ENCODE measurements around the gene SLC25A26. TPM values are rescaled to one million over a fixed set of nuclear protein-coding genes. Genes with fewer than 3 reads are reported as not detected.
A peak's percentile ranks its signal among the peaks of the same experiment; 100 is the strongest.

SLC25A26 gene
- total and polyA plus RNA-seq, 3 experiments from 2014 or later = 18.9 to 38.4 (median 22.5) TPM

GRCh38 chr3:66362541-66362941 lies 141.7 kb downstream of the SLC25A26 start:
- H3K4me1 Mint-ChIP-seq = peaks cover 3 to 8% (median 4%) of the 10 kb centered on the region in 3 donors
- Histone ChIP-seq H3K4me1 (ENCODE audit: insufficient read depth, low read length) (no peaks in the 10 kb centered on the region), H3K4me3 (ENCODE audit: low read length) (no peak overlapping the region), H3K9me3 (ENCODE audit: low read length) (no peaks in the 10 kb centered on the region), H3K27ac (ENCODE audit: low read depth, low read length) (no peak overlapping the region), H3K36me3 (ENCODE audit: insufficient read depth, low read length) (no peaks in the 10 kb centered on the region), H3K27me3 (ENCODE audit: insufficient read depth, low read length, poor library complexity, severe bottlenecking) (no peaks in the 10 kb centered on the region)
- CTCF ChIA-PET = interaction anchor here (1.1 to 1.3 kb wide), 2 partner anchors 10 to 16 kb away, joined by 3 read pairs; no protein-coding TSS in a partner anchor
- H3K27me3 Mint-ChIP-seq = no peaks in the 10 kb centered on the region
- DNase-seq = no peak
- peak overlapping the region in 2 of 8 donors; percentile 24 to 27 for H3K27ac Mint-ChIP-seq
- H3K9me3 Mint-ChIP-seq = no peaks in the 10 kb centered on the region
- POLR2A ChIA-PET = no interaction called here
- H3K36me3 Mint-ChIP-seq = peaks cover 9 to 17% (median 16%) of the 10 kb centered on the region in 3 donors
- H3K4me3 Mint-ChIP-seq = no peak overlapping the region

- H3K27me3 Mint-ChIP-seq = no peaks in the 10 kb centered on the region
- H3K4me1 Mint-ChIP-seq = peaks cover 2 to 13% (median 3%) of the 10 kb centered on the region in 3 donors
- Histone ChIP-seq H3K4me1 (ENCODE audit: insufficient read depth, low read length) (no peaks in the 10 kb centered on the region), H3K27me3 (ENCODE audit: insufficient read depth, low read length, poor library complexity, severe bottlenecking) (no peaks in the 10 kb centered on the region), H3K4me3 (ENCODE audit: low read length) (no peak overlapping the region), H3K9me3 (ENCODE audit: low read length) (no peaks in the 10 kb centered on the region), H3K36me3 (ENCODE audit: insufficient read depth, low read length) (no peaks in the 10 kb centered on the region), H3K27ac (ENCODE audit: low read depth, low read length) (no peak overlapping the region)
- ChIA-PET POLR2A (no interaction called here), CTCF (interaction anchor here (1.1 to 1.3 kb wide), 2 partner anchors 9 to 15 kb away, joined by 3 read pairs; no protein-coding TSS in a partner anchor)
- H3K4me3 Mint-ChIP-seq = no peak overlapping the region
- H3K27ac Mint-ChIP-seq = no peak overlapping the region
- H3K36me3 Mint-ChIP-seq = peaks cover 10 to 17% (median 16%) of the 10 kb centered on the region in 3 donors
- no peaks in the 10 kb centered on the region for H3K9me3 Mint-ChIP-seq
- no peak for DNase-seq
These were observed 142.3 kb downstream of the SLC25A26 start for GRCh38 chr3:66363148-66363547.

GRCh38 chr3:66365080-66365479 lies 144.3 kb downstream of the SLC25A26 start:
- H3K27ac ChIP-seq (ENCODE audit: low read depth, low read length) = no peak overlapping the region
- Mint-ChIP-seq H3K4me3 (no peak overlapping the region), H3K36me3 (peaks cover 13 to 24% (median 22%) of the 10 kb centered on the region in 3 donors), H3K27me3 (no peaks in the 10 kb centered on the region), H3K27ac (peak overlapping the region in 2 of 8 donors; percentile 53 to 66), H3K9me3 (no peaks in the 10 kb centered on the region), H3K4me1 (peaks cover 0 to 9% (median 3%) of the 10 kb centered on the region in 3 donors)
- H3K27me3 ChIP-seq (ENCODE audit: insufficient read depth, low read length, poor library complexity, severe bottlenecking) = no peaks in the 10 kb centered on the region
- ChIA-PET POLR2A (no interaction called here), CTCF (no interaction called here)
- H3K36me3 ChIP-seq (ENCODE audit: insufficient read depth, low read length) = no peaks in the 10 kb centered on the region
- H3K9me3 ChIP-seq (ENCODE audit: low read length) = no peaks in the 10 kb centered on the region
- DNase-seq = no peak
- no peak overlapping the region for H3K4me3 ChIP-seq (ENCODE audit: low read length)
- no peaks in the 10 kb centered on the region for H3K4me1 ChIP-seq (ENCODE audit: insufficient read depth, low read length)

- Histone ChIP-seq H3K9me3 (ENCODE audit: low read length) (no peaks in the 10 kb centered on the region), H3K27me3 (ENCODE audit: insufficient read depth, low read length, poor library complexity, severe bottlenecking) (no peaks in the 10 kb centered on the region), H3K4me3 (ENCODE audit: low read length) (no peak overlapping the region), H3K36me3 (ENCODE audit: insufficient read depth, low read length) (no peaks in the 10 kb centered on the region), H3K27ac (ENCODE audit: low read depth, low read length) (no peak overlapping the region), H3K4me1 (ENCODE audit: insufficient read depth, low read length) (no peaks in the 10 kb centered on the region)
- H3K4me1 Mint-ChIP-seq = peaks cover 12 to 17% (median 14%) of the 10 kb centered on the region in 3 donors
- ChIA-PET CTCF (interaction anchor here (1.2 to 2.0 kb wide), 2 partner anchors 11 to 90 kb away, joined by 5 read pairs; no protein-coding TSS in a partner anchor), POLR2A (interaction anchor here (0.5 kb wide), 1 partner anchor 13 kb away, joined by 3 read pairs; no protein-coding TSS in a partner anchor)
- peak overlapping the region in 1 of 8 donors; percentile 42 for H3K27ac Mint-ChIP-seq
- H3K27me3 Mint-ChIP-seq = no peaks in the 10 kb centered on the region
- no peak overlapping the region for H3K4me3 Mint-ChIP-seq
- H3K9me3 Mint-ChIP-seq = no peaks in the 10 kb centered on the region
- DNase-seq = no peak
- peaks cover 10 to 34% (median 14%) of the 10 kb centered on the region in 3 donors for H3K36me3 Mint-ChIP-seq
These were observed 145.9 kb downstream of the SLC25A26 start for GRCh38 chr3:66366747-66367146.

GRCh38 chr3:66367979-66368378 lies 147.2 kb downstream of the SLC25A26 start:
- no peaks in the 10 kb centered on the region for H3K9me3 Mint-ChIP-seq
- peaks cover 10 to 33% (median 10%) of the 10 kb centered on the region in 3 donors for H3K36me3 Mint-ChIP-seq
- H3K36me3 ChIP-seq (ENCODE audit: insufficient read depth, low read length) = no peaks in the 10 kb centered on the region
- ChIA-PET CTCF (interaction anchor here (1.3 kb wide), 1 partner anchor 10 kb away, joined by 4 read pairs; no protein-coding TSS in a partner anchor), POLR2A (no interaction called here)
- H3K4me3 Mint-ChIP-seq = no peak overlapping the region
- H3K4me1 Mint-ChIP-seq = peaks cover 22 to 26% (median 24%) of the 10 kb centered on the region in 3 donors
- no peak for DNase-seq
- no peaks in the 10 kb centered on the region for H3K27me3 Mint-ChIP-seq
- H3K4me1 ChIP-seq (ENCODE audit: insufficient read depth, low read length) = no peaks in the 10 kb centered on the region
- no peaks in the 10 kb centered on the region for H3K9me3 ChIP-seq (ENCODE audit: low read length)
- H3K27me3 ChIP-seq (ENCODE audit: insufficient read depth, low read length, poor library complexity, severe bottlenecking) = no peaks in the 10 kb centered on the region
- no peak overlapping the region for H3K4me3 ChIP-seq (ENCODE audit: low read length)
- H3K27ac ChIP-seq (ENCODE audit: low read depth, low read length) = no peak overlapping the region
- H3K27ac Mint-ChIP-seq = peak overlapping the region in 5 of 8 donors; percentile 11 to 57 (median 29)

GRCh38 chr3:66370179-66370578 lies 149.4 kb downstream of the SLC25A26 start:
- Mint-ChIP-seq H3K4me3 (no peak overlapping the region), H3K27me3 (no peaks in the 10 kb centered on the region), H3K36me3 (peaks cover 5 to 44% (median 10%) of the 10 kb centered on the region in 3 donors), H3K27ac (peak overlapping the region; percentile 30 to 88 (median 58)), H3K9me3 (no peaks in the 10 kb centered on the region), H3K4me1 (peaks cover 22 to 27% (median 26%) of the 10 kb centered on the region in 3 donors)
- DNase-seq = no peak
- ChIA-PET POLR2A (no interaction called here), CTCF (interaction anchor here (1.1 to 4.4 kb wide), 2 partner anchors 81 to 91 kb away, joined by 3 to 48 read pairs; no protein-coding TSS in a partner anchor)
- Histone ChIP-seq H3K36me3 (ENCODE audit: insufficient read depth, low read length) (no peaks in the 10 kb centered on the region), H3K4me1 (ENCODE audit: insufficient read depth, low read length) (no peaks in the 10 kb centered on the region), H3K4me3 (ENCODE audit: low read length) (no peak overlapping the region), H3K9me3 (ENCODE audit: low read length) (no peaks in the 10 kb centered on the region), H3K27me3 (ENCODE audit: insufficient read depth, low read length, poor library complexity, severe bottlenecking) (no peaks in the 10 kb centered on the region), H3K27ac (ENCODE audit: low read depth, low read length) (no peak overlapping the region)

GRCh38 chr3:66371432-66371831 lies 150.6 kb downstream of the SLC25A26 start:
- H3K27ac ChIP-seq (ENCODE audit: low read depth, low read length) = no peak overlapping the region
- no peaks in the 10 kb centered on the region for H3K27me3 Mint-ChIP-seq
- DNase-seq = no peak
- no peak overlapping the region for H3K4me3 ChIP-seq (ENCODE audit: low read length)
- H3K4me1 Mint-ChIP-seq = peaks cover 22 to 30% (median 27%) of the 10 kb centered on the region in 3 donors
- POLR2A ChIA-PET = no interaction called here
- H3K36me3 ChIP-seq (ENCODE audit: insufficient read depth, low read length) = no peaks in the 10 kb centered on the region
- H3K4me1 ChIP-seq (ENCODE audit: insufficient read depth, low read length) = no peaks in the 10 kb centered on the region
- no peaks in the 10 kb centered on the region for H3K27me3 ChIP-seq (ENCODE audit: insufficient read depth, low read length, poor library complexity, severe bottlenecking)
- no peak overlapping the region for H3K4me3 Mint-ChIP-seq
- H3K9me3 Mint-ChIP-seq = no peaks in the 10 kb centered on the region
- no peaks in the 10 kb centered on the region for H3K9me3 ChIP-seq (ENCODE audit: low read length)
- CTCF ChIA-PET = interaction anchor here (1.1 to 4.4 kb wide), 4 partner anchors 8 to 117 kb away, joined by 3 to 48 read pairs (median 12); no protein-coding TSS in a partner anchor
- H3K27ac Mint-ChIP-seq = peak overlapping the region in 7 of 8 donors; percentile 4 to 92 (median 59)
- H3K36me3 Mint-ChIP-seq = peaks cover 5 to 55% (median 10%) of the 10 kb centered on the region in 3 donors

GRCh38 chr3:66372681-66373350 lies 152.0 kb downstream of the SLC25A26 start:
- no peak overlapping the region for H3K4me3 Mint-ChIP-seq
- POLR2A ChIA-PET = no interaction called here
- H3K27ac ChIP-seq (ENCODE audit: low read depth, low read length) = no peak overlapping the region
- CTCF ChIA-PET = interaction anchor here (0.6 to 4.4 kb wide), 15 partner anchors 10 to 449 kb away, joined by 3 to 48 read pairs (median 4); no protein-coding TSS in a partner anchor
- no peaks in the 10 kb centered on the region for H3K27me3 Mint-ChIP-seq
- H3K27me3 ChIP-seq (ENCODE audit: insufficient read depth, low read length, poor library complexity, severe bottlenecking) = no peaks in the 10 kb centered on the region
- no peaks in the 10 kb centered on the region for H3K9me3 ChIP-seq (ENCODE audit: low read length)
- peaks cover 5% of the 10 kb centered on the region for H3K36me3 ChIP-seq (ENCODE audit: insufficient read depth, low read length)
- H3K9me3 Mint-ChIP-seq = no peaks in the 10 kb centered on the region
- peaks cover 5 to 68% (median 12%) of the 10 kb centered on the region in 3 donors for H3K36me3 Mint-ChIP-seq
- H3K4me3 ChIP-seq (ENCODE audit: low read length) = no peak overlapping the region
- DNase-seq = peak in 4 of 5 donors; percentile 28 to 84 (median 47)
- peaks cover 25 to 36% (median 34%) of the 10 kb centered on the region in 3 donors for H3K4me1 Mint-ChIP-seq
- peaks cover 9% of the 10 kb centered on the region for H3K4me1 ChIP-seq (ENCODE audit: insufficient read depth, low read length)
- H3K27ac Mint-ChIP-seq = peak overlapping the region; percentile 7 to 85 (median 68)
